ENCODE measurements around the gene CDH4.

DNA sequence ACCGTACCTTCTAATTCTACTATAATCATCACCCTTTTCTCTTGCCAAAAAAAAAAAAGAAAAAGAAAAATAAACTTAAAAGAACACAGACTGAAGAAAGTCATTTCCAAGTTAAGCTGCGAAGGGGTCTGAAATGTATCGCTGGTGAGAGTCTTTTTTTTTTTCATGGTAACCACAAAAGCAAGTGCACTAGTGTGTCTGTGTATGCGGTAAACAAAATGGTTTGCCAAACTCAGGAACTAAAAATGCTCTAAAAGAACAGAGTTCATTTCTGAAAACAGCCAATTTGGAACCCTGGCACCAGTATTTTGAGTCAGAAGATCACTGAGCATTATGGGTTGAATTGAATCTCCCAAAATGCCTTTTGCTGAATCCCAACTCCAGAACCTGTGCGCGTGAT is 46.6 kb downstream of the CDH4 start:
- TF ChIP-seq, protein P1, sequence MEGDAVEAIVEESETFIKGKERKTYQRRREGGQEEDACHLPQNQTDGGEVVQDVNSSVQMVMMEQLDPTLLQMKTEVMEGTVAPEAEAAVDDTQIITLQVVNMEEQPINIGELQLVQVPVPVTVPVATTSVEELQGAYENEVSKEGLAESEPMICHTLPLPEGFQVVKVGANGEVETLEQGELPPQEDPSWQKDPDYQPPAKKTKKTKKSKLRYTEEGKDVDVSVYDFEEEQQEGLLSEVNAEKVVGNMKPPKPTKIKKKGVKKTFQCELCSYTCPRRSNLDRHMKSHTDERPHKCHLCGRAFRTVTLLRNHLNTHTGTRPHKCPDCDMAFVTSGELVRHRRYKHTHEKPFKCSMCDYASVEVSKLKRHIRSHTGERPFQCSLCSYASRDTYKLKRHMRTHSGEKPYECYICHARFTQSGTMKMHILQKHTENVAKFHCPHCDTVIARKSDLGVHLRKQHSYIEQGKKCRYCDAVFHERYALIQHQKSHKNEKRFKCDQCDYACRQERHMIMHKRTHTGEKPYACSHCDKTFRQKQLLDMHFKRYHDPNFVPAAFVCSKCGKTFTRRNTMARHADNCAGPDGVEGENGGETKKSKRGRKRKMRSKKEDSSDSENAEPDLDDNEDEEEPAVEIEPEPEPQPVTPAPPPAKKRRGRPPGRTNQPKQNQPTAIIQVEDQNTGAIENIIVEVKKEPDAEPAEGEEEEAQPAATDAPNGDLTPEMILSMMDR (IDR thresholded peaks at IDR 0.05): no peak
- TF ChIP-seq EZH2phosphoT487 (IDR thresholded peaks at IDR 0.05): no peak
- TF ChIP-seq EZH2 (IDR thresholded peaks at IDR 0.05): no peak

Measured in neural progenitor cell (in vitro differentiated cells).